ACHN (cell line): ENCODE results near the gene POC1B.

Experiments
- DNase-seq: peaks from one replicate; pipeline ENCODE4 v3.0.0-alpha.2; 2015
- in situ Hi-C: cut with HindIII; loops from 2 replicates; pipeline ENCODE4 v1.10.0; 2017; ENCODE audit warnings: low sequenced_read_pairs, low pct_ligation_motif_present, low pct_unique_long_range_greater_than_20kb

Gene POC1B

GRCh38 chr12:89525824-89526770 lies at the start of gene POC1B:
POC1B (minus strand) TSS chr12:89526047; CDS start chr12:89525895, 152 bp downstream.
- in situ Hi-C loops = no loop called here
- peak; percentile 87 for DNase-seq

GRCh38 chr12:89575374-89575773 lies 49.5 kb upstream of the POC1B start:
- in situ Hi-C loops = no loop called here
- no peak for DNase-seq

- no peak for DNase-seq
- in situ Hi-C loops = no loop called here
These were observed 48.9 kb upstream of the POC1B start for GRCh38 chr12:89574736-89575208.

GRCh38 chr12:89573051-89573810 lies 47.4 kb upstream of the POC1B start:
- DNase-seq = no peak
- in situ Hi-C loops = no loop called here

GRCh38 chr12:89571491-89572195 lies 45.8 kb upstream of the POC1B start:
- DNase-seq = no peak
- in situ Hi-C loops = no loop called here

GRCh38 chr12:89568484-89568883 lies 42.6 kb upstream of the POC1B start:
- DNase-seq = no peak

GRCh38 chr12:89567691-89568239 lies 41.9 kb upstream of the POC1B start:
- DNase-seq = no peak
- in situ Hi-C loops = no loop called here

More at GRCh38 chr12:89568484-89568883, 42.6 kb upstream of the POC1B start:
- in situ Hi-C loops = no loop called here

GRCh38 chr12:89566615-89567014 lies 40.8 kb upstream of the POC1B start:
- in situ Hi-C loops = no loop called here

GRCh38 chr12:89565002-89565401 lies 39.2 kb upstream of the POC1B start:
- in situ Hi-C loops = no loop called here
- no peak for DNase-seq

More at GRCh38 chr12:89566615-89567014, 40.8 kb upstream of the POC1B start:
- no peak for DNase-seq

- DNase-seq = no peak
- in situ Hi-C loops = no loop called here
These were observed 33.9 kb upstream of the POC1B start for GRCh38 chr12:89559753-89560152.

- DNase-seq = no peak
- in situ Hi-C loops = no loop called here
These were observed 31.1 kb upstream of the POC1B start for GRCh38 chr12:89556976-89557375.

GRCh38 chr12:89552376-89552775 lies 26.5 kb upstream of the POC1B start:
- in situ Hi-C loops = no loop called here
- no peak for DNase-seq

- no peak for DNase-seq
- in situ Hi-C loops = no loop called here
These were observed 25.9 kb upstream of the POC1B start for GRCh38 chr12:89551747-89552146.

- DNase-seq = no peak
These were observed 21.3 kb upstream of the POC1B start for GRCh38 chr12:89547101-89547500.

GRCh38 chr12:89546151-89546550 lies 20.3 kb upstream of the POC1B start:
- DNase-seq = no peak
- in situ Hi-C loops = no loop called here

More at GRCh38 chr12:89547101-89547500, 21.3 kb upstream of the POC1B start:
- in situ Hi-C loops = no loop called here

- in situ Hi-C loops = no loop called here
- peak; percentile 17 for DNase-seq
These were observed 18.9 kb upstream of the POC1B start for GRCh38 chr12:89544681-89545184.

- in situ Hi-C loops = no loop called here
These were observed 18.2 kb upstream of the POC1B start for GRCh38 chr12:89544022-89544421.

GRCh38 chr12:89542912-89543592 lies 17.2 kb upstream of the POC1B start:
- peak; percentile 85 for DNase-seq
- in situ Hi-C loops = no loop called here

More at GRCh38 chr12:89544022-89544421, 18.2 kb upstream of the POC1B start:
- no peak for DNase-seq
